Measurements from ENCODE around the gene PSG1.
"Not testable (repeated sequence)": the region's sequence is repeated elsewhere in the genome, so short reads cannot be mapped to it uniquely, and the experiment has no call there.

The PSG1 gene

GRCh38 chr19:42854745-42855144 lies 24.8 kb downstream of the PSG1 start:
- Mint-ChIP-seq H3K9me3 (peaks cover 10% of the 10 kb centered on the region), H3K27me3 (peaks cover 13% of the 10 kb centered on the region)
- H3K4me1 Mint-ChIP-seq, H3K4me3 Mint-ChIP-seq, H3K27ac Mint-ChIP-seq, ATAC-seq, H3K36me3 Mint-ChIP-seq: not testable (repeated sequence)

GRCh38 chr19:42853231-42853630 lies 26.3 kb downstream of the PSG1 start:
- H3K27ac Mint-ChIP-seq, H3K4me3 Mint-ChIP-seq, H3K4me1 Mint-ChIP-seq, ATAC-seq, H3K36me3 Mint-ChIP-seq: not testable (repeated sequence)
- peaks cover 13% of the 10 kb centered on the region for H3K27me3 Mint-ChIP-seq
- H3K9me3 Mint-ChIP-seq: peaks cover 10% of the 10 kb centered on the region

GRCh38 chr19:42852821-42853220 lies 26.7 kb downstream of the PSG1 start:
- not testable (repeated sequence) for H3K27ac Mint-ChIP-seq, H3K4me1 Mint-ChIP-seq, ATAC-seq, H3K36me3 Mint-ChIP-seq, H3K4me3 Mint-ChIP-seq
- Mint-ChIP-seq H3K27me3 (peaks cover 13% of the 10 kb centered on the region), H3K9me3 (peaks cover 10% of the 10 kb centered on the region)

GRCh38 chr19:42851718-42852280 lies 27.7 kb downstream of the PSG1 start:
- H3K4me3 Mint-ChIP-seq, H3K4me1 Mint-ChIP-seq: not testable (repeated sequence)

GRCh38 chr19:42850981-42851717 lies 28.4 kb downstream of the PSG1 start:
- Mint-ChIP-seq H3K36me3 (no peaks in the 10 kb centered on the region), H3K27ac (no peak overlapping the region), H3K4me1 (no peaks in the 10 kb centered on the region), H3K27me3 (peaks cover 2% of the 10 kb centered on the region), H3K9me3 (peaks cover 6% of the 10 kb centered on the region), H3K4me3 (no peak overlapping the region)
- ATAC-seq: no peak

More at GRCh38 chr19:42851718-42852280, 27.7 kb downstream of the PSG1 start:
- H3K9me3 Mint-ChIP-seq, ATAC-seq, H3K36me3 Mint-ChIP-seq, H3K27me3 Mint-ChIP-seq, H3K27ac Mint-ChIP-seq: not testable (repeated sequence)

GRCh38 chr19:42846597-42846996 lies 32.9 kb downstream of the PSG1 start:
- Mint-ChIP-seq H3K36me3 (no peaks in the 10 kb centered on the region), H3K4me1 (no peaks in the 10 kb centered on the region), H3K9me3 (peaks cover 2% of the 10 kb centered on the region), H3K4me3 (no peak overlapping the region), H3K27me3 (no peaks in the 10 kb centered on the region), H3K27ac (no peak overlapping the region)
- ATAC-seq: no peak

- H3K4me3 Mint-ChIP-seq, H3K4me1 Mint-ChIP-seq, ATAC-seq, H3K27ac Mint-ChIP-seq, H3K36me3 Mint-ChIP-seq, H3K9me3 Mint-ChIP-seq: not testable (repeated sequence)
- peaks cover 17% of the 10 kb centered on the region for H3K27me3 Mint-ChIP-seq
Observed at GRCh38 chr19:42843631-42844030, 35.9 kb downstream of the PSG1 start.

- not testable (repeated sequence) for H3K9me3 Mint-ChIP-seq, H3K27ac Mint-ChIP-seq, H3K4me3 Mint-ChIP-seq, ATAC-seq, H3K4me1 Mint-ChIP-seq, H3K36me3 Mint-ChIP-seq
- H3K27me3 Mint-ChIP-seq: peaks cover 20% of the 10 kb centered on the region
Observed at GRCh38 chr19:42832746-42833442, 46.6 kb downstream of the PSG1 start.

- ATAC-seq, H3K27ac Mint-ChIP-seq, H3K9me3 Mint-ChIP-seq, H3K4me1 Mint-ChIP-seq, H3K36me3 Mint-ChIP-seq, H3K4me3 Mint-ChIP-seq: not testable (repeated sequence)
- H3K27me3 Mint-ChIP-seq: peaks cover 20% of the 10 kb centered on the region
Observed at GRCh38 chr19:42832023-42832680, 47.4 kb downstream of the PSG1 start.

GRCh38 chr19:42831221-42832019 lies 48.1 kb downstream of the PSG1 start:
- no peak for ATAC-seq
- Mint-ChIP-seq H3K36me3 (no peaks in the 10 kb centered on the region), H3K27ac (no peak overlapping the region), H3K9me3 (no peaks in the 10 kb centered on the region), H3K4me3 (no peak overlapping the region), H3K4me1 (no peaks in the 10 kb centered on the region), H3K27me3 (peaks cover 20% of the 10 kb centered on the region)

- not testable (repeated sequence) for H3K36me3 Mint-ChIP-seq, H3K4me3 Mint-ChIP-seq, ATAC-seq, H3K9me3 Mint-ChIP-seq, H3K27ac Mint-ChIP-seq, H3K27me3 Mint-ChIP-seq, H3K4me1 Mint-ChIP-seq
Observed at GRCh38 chr19:42821306-42821977, 58.1 kb downstream of the PSG1 start.

GRCh38 chr19:42819960-42820650 lies 59.4 kb downstream of the PSG1 start:
- H3K27ac Mint-ChIP-seq, H3K4me3 Mint-ChIP-seq: not testable (repeated sequence)

GRCh38 chr19:42816894-42817293 lies 62.6 kb downstream of the PSG1 start:
- ATAC-seq: no peak
- no peaks in the 10 kb centered on the region for H3K4me1 Mint-ChIP-seq

More at GRCh38 chr19:42819960-42820650, 59.4 kb downstream of the PSG1 start:
- not testable (repeated sequence) for H3K27me3 Mint-ChIP-seq, H3K4me1 Mint-ChIP-seq, ATAC-seq, H3K36me3 Mint-ChIP-seq, H3K9me3 Mint-ChIP-seq

More at GRCh38 chr19:42816894-42817293, 62.6 kb downstream of the PSG1 start:
- no peaks in the 10 kb centered on the region for H3K27me3 Mint-ChIP-seq
- peaks cover 5% of the 10 kb centered on the region for H3K9me3 Mint-ChIP-seq
- H3K27ac Mint-ChIP-seq: no peak overlapping the region
- H3K4me3 Mint-ChIP-seq: no peak overlapping the region
- H3K36me3 Mint-ChIP-seq: no peaks in the 10 kb centered on the region

Data from stimulated activated memory B cell treated with anti-CD40 and anti-IgM and Interleukin-4, amounts not matched to agents 10 μg/mL and 1 μg/mL and 100 μg/mL, for 72 hours (primary cell).